OCI-LY7 (cell line): ENCODE data around the gene ITGA8. TPM values are rescaled to one million over a fixed set of nuclear protein-coding genes. Genes with fewer than 3 reads are reported as not detected.
"Not testable (repeated sequence)": the region's sequence is repeated elsewhere in the genome, so short reads cannot be mapped to it uniquely, and the experiment has no call there.

Source experiments
- BruUV-seq: library from RNA; stranded (reverse); fragments of 400-500 nt; replicated peaks from 2 replicates; lab custom pipeline; 2021; lab: Mats Ljungman, UMichigan
- CTCF ChIA-PET: fragments of 300-600 bp; sonication (Branson Sonifier 250); formaldehyde crosslinking; loops from one replicate; lab custom pipeline; 2022; ENCODE audit warnings: antibody characterized with exemption; ENCODE audit not compliant: unreplicated experiment; lab: Charles Lee
- POLR2A ChIA-PET: fragments of 300-600 bp; sonication (Branson Sonifier 250); formaldehyde crosslinking; loops from one replicate; lab custom pipeline; 2022; ENCODE audit warnings: antibody characterized with exemption; lab: Charles Lee
- DNase-seq: peaks from one replicate; pipeline ENCODE4 v3.0.0-alpha.2; 2015; ENCODE audit warnings: low spot score
- H2AFZ ChIP-seq: fragments of 200-600 bp; sonication (generic), shearing (Covaris generic); 2 replicates; pipeline ENCODE4 v1.6.1; 2014; ENCODE audit warnings: mild to moderate bottlenecking, antibody characterized with exemption, low read length, moderate library complexity
- H3K27ac ChIP-seq: fragments of 200-600 bp; sonication (generic); 2 replicates; pipeline ENCODE4 v1.5.1; 2014; ENCODE audit warnings: mixed run types, low read depth, mild to moderate bottlenecking, moderate library complexity, low read length, inconsistent platforms; ENCODE audit not compliant: poor library complexity, severe bottlenecking
- H3K36me3 ChIP-seq: fragments of 200-600 bp; sonication (generic); 2 replicates; pipeline ENCODE4 v1.6.1; 2014; ENCODE audit warnings: mild to moderate bottlenecking, antibody characterized with exemption, low read length, moderate library complexity, mixed read lengths; ENCODE audit not compliant: insufficient read depth
- H3K4me1 ChIP-seq: fragments of 200-600 bp; sonication (generic); 2 replicates; pipeline ENCODE4 v1.5.1; 2014; ENCODE audit warnings: mild to moderate bottlenecking, low read length; ENCODE audit not compliant: insufficient read depth, poor library complexity, severe bottlenecking
- H3K4me2 ChIP-seq: fragments of 200-600 bp; sonication (generic); 2 replicates; pipeline ENCODE4 v1.6.1; 2014; ENCODE audit warnings: mild to moderate bottlenecking, low read length
- H3K4me3 ChIP-seq: fragments of 200-600 bp; sonication (generic); 2 replicates; pipeline ENCODE4 v1.5.1; 2014; ENCODE audit warnings: mild to moderate bottlenecking, low read depth, low read length; ENCODE audit not compliant: poor library complexity, severe bottlenecking
- H3K79me2 ChIP-seq: fragments of 200-600 bp; sonication (generic); 2 replicates; pipeline ENCODE4 v1.6.1; 2016; ENCODE audit warnings: low read depth, mild to moderate bottlenecking, low read length, moderate library complexity, mixed read lengths; ENCODE audit not compliant: insufficient read depth
- H3K9me2 ChIP-seq: fragments of 200-600 bp; sonication (generic); 2 replicates; pipeline ENCODE4 v1.6.1; 2016; ENCODE audit warnings: mild to moderate bottlenecking, low read length, mixed read lengths; ENCODE audit not compliant: insufficient read depth
- H3K9me3 ChIP-seq: fragments of 200-600 bp; sonication (generic); 2 replicates; pipeline ENCODE4 v1.6.1; 2014; ENCODE audit warnings: mild to moderate bottlenecking, mixed run types, low read length, mixed read lengths
- H4K20me1 ChIP-seq: fragments of 200-600 bp; sonication (generic); 2 replicates; pipeline ENCODE4 v1.6.1; 2014; ENCODE audit warnings: mild to moderate bottlenecking, antibody characterized with exemption, low read length, moderate library complexity, mixed read lengths; ENCODE audit not compliant: insufficient read depth
- EZH2phosphoT487 ChIP-seq: fragments of 200-600 bp; sonication (generic); IDR thresholded peaks from 2 replicates; pipeline ENCODE4 v1.6.1; 2018; ENCODE audit warnings: low read depth, borderline replicate concordance, mild to moderate bottlenecking, mixed run types, antibody characterized with exemption, low read length, moderate library complexity, mixed read lengths
- intact Hi-C: fragments of 100-400 bp; cut with micrococcal nuclease; formaldehyde crosslinking; loops from one replicate; pipeline ENCODE4 v1.10.0; 2022; ENCODE audit not compliant: unreplicated experiment
- total RNA-seq, 2 experiments: library from RNA; depleted of rRNA in 1 of 2; stranded (reverse); fragments of >200 nt in 1 of 2; shearing (Covaris generic) in 1 of 2; gene quantifications; 2 replicates each; pipeline ENCODE4 v1.2.3, GENCODE V29; 2014 to 2022
- TF ChIP-seq, protein P1 (sequence below): fragments of 200-600 bp; sonication (generic); conservative IDR thresholded peaks from 2 replicates; pipeline ENCODE4 v1.5.1; 2014; ENCODE audit warnings: mild to moderate bottlenecking, antibody characterized with exemption, low read length, moderate library complexity, mixed read lengths

The ITGA8 gene
- total RNA-seq, 2 experiments from 2014 or later, result not detected

DNA sequence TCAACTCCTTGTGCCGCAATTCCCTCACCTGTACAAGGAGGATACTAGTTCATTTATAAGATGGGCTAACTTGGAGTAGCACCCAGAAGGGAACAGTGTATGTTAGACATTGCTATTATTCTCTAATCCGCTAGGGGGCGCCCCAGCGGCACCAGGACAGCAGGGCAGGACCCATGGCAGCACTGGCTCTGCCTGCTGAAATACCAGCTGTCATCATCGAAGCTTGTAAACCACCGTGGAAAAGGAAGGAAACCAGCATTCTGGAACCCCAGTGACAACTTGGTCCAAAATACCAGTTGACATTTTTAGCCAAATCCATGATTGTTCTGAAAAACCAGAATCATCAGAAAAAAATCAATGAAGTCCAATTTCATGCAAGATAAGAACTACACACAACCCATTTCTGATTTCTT lies 134.4 kb downstream of the ITGA8 start:
- peak; percentile 57 for DNase-seq
- Histone ChIP-seq H3K79me2 (no peaks in the 10 kb centered on the region), H3K27ac (no peak overlapping the region), H3K4me1 (no peaks in the 10 kb centered on the region), H3K4me2 (no peak overlapping the region), H3K36me3 (no peaks in the 10 kb centered on the region), H3K9me2 (no peaks in the 10 kb centered on the region), H4K20me1 (no peaks in the 10 kb centered on the region), H3K9me3 (no peaks in the 10 kb centered on the region), H3K4me3 (no peak overlapping the region), H2AFZ (no peak overlapping the region)
- BruUV-seq, result no TSS peak
- ChIA-PET POLR2A (interaction anchor here (0.6 kb wide), 1 partner anchor 207 kb away, joined by 4 read pairs; no protein-coding TSS in a partner anchor), CTCF (interaction anchor here (0.5 kb wide), 1 partner anchor 41 kb away, joined by 3 read pairs; no protein-coding TSS in a partner anchor)
- TF ChIP-seq, protein P1, sequence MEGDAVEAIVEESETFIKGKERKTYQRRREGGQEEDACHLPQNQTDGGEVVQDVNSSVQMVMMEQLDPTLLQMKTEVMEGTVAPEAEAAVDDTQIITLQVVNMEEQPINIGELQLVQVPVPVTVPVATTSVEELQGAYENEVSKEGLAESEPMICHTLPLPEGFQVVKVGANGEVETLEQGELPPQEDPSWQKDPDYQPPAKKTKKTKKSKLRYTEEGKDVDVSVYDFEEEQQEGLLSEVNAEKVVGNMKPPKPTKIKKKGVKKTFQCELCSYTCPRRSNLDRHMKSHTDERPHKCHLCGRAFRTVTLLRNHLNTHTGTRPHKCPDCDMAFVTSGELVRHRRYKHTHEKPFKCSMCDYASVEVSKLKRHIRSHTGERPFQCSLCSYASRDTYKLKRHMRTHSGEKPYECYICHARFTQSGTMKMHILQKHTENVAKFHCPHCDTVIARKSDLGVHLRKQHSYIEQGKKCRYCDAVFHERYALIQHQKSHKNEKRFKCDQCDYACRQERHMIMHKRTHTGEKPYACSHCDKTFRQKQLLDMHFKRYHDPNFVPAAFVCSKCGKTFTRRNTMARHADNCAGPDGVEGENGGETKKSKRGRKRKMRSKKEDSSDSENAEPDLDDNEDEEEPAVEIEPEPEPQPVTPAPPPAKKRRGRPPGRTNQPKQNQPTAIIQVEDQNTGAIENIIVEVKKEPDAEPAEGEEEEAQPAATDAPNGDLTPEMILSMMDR, result peak; percentile 94
- TF ChIP-seq EZH2phosphoT487, result no peak
- intact Hi-C loops, result loop anchor here (2.0 kb wide), 1 partner anchor 239 kb away; no protein-coding TSS in a partner anchor

DNA sequence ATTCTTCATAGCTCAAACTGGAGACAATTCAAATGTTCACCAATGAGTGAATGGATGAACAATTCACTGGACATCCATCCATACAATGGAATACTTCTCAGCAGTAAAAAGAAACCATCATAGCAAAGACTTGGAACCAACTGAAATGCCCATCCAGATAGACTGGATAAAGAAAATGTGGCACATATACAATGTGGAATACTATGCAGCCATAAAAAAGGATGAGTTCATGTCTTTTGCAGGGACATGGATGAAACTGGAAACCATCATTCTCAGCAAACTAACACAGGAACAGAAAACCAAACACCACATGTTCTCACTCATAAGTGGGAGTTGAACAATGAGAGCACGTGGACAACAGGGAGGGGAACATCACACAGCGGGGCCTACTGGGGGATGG lies 136.8 kb downstream of the ITGA8 start:
- intact Hi-C loops, result not testable (repeated sequence)

DNA sequence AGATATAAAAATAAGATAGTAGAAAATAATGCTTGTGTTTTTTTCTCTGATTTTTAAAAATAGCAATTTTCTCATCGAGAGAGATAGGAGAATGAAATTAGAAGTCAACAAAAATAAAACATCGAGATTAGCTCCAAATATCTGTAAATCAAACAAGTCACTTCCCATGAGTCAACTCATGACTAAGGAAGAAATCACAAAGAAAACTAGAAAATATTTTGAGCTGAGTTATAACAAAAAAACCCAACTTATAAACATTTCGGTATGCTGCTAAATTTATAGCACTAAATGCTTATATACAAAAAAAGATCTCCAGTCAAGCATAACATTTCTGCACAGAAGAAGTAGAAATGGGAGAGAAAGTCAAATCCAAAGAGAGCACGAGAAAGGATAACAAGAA lies 140.1 kb downstream of the ITGA8 start:
- no peaks in the 10 kb centered on the region for H3K36me3 ChIP-seq
- BruUV-seq, result no TSS peak
- ChIA-PET CTCF (no interaction called here), POLR2A (interaction anchor here (0.5 to 1.4 kb wide), 4 partner anchors 10 to 872 kb away, joined by 3 to 5 read pairs (median 4); no protein-coding TSS in a partner anchor)
- H3K4me2 ChIP-seq, result no peak overlapping the region
- H3K9me3 ChIP-seq, result no peaks in the 10 kb centered on the region
- H3K4me1 ChIP-seq, result no peaks in the 10 kb centered on the region
- H3K4me3 ChIP-seq, result no peak overlapping the region
- TF ChIP-seq, protein P1, result no peak
- no peak for TF ChIP-seq EZH2phosphoT487
- DNase-seq, result no peak
- no peaks in the 10 kb centered on the region for H3K79me2 ChIP-seq
- no peaks in the 10 kb centered on the region for H4K20me1 ChIP-seq
- intact Hi-C loops, result no loop called here
- H3K27ac ChIP-seq, result no peak overlapping the region
- no peaks in the 10 kb centered on the region for H3K9me2 ChIP-seq
- no peak overlapping the region for H2AFZ ChIP-seq

More for the DNA sequence above, 136.8 kb downstream of the ITGA8 start:
- CTCF ChIA-PET, H3K79me2 ChIP-seq, H2AFZ ChIP-seq, BruUV-seq, H3K27ac ChIP-seq, H3K9me3 ChIP-seq, H3K4me2 ChIP-seq, H4K20me1 ChIP-seq, H3K36me3 ChIP-seq, H3K4me1 ChIP-seq, H3K4me3 ChIP-seq, POLR2A ChIA-PET, H3K9me2 ChIP-seq, DNase-seq: not testable (repeated sequence)
